IMR-90 (cell line): ENCODE measurements around the gene FLVCR2. TPM values are rescaled to one million over a fixed set of nuclear protein-coding genes. Genes with fewer than 3 reads are reported as not detected.

ENCODE experiments used
- ATAC-seq: fragments of 200-7000 bp; cut with Tn5 transposase; 2 replicates; pipeline ENCODE4 v1.9.1; 2020; ENCODE audit warnings: low read depth, mild to moderate bottlenecking, moderate library complexity
- BruUV-seq: library from RNA; stranded (reverse); fragments of 400-500 nt; replicated peaks from 2 replicates; lab custom pipeline; 2021; lab: Mats Ljungman, UMichigan
- CTCF ChIA-PET: fragments of 300-600 bp; formaldehyde crosslinking; extraction: SDS; loops from one replicate; lab custom pipeline; 2021; ENCODE audit warnings: antibody characterized with exemption; lab: Yijun Ruan, JAX
- POLR2A ChIA-PET: fragments of 300-600 bp; sonication (Branson Sonifier 250); formaldehyde crosslinking; loops from one replicate; lab custom pipeline; 2022; ENCODE audit warnings: antibody characterized with exemption; ENCODE audit not compliant: unreplicated experiment; lab: Charles Lee
- DNase-seq: peaks from one replicate; pipeline ENCODE4 v3.0.0; 2013
- H2AFZ ChIP-seq: replicated peaks from 2 replicates; pipeline ENCODE3; 2013; ENCODE audit warnings: low read length, mild to moderate bottlenecking; ENCODE audit not compliant: poor library complexity
- H2AK5ac ChIP-seq: 2 replicates; pipeline ENCODE4 v1.6.1; 2013; ENCODE audit warnings: low read depth, low read length, inconsistent platforms
- H2AK9ac ChIP-seq: replicated peaks from 2 replicates; pipeline ENCODE3; 2013; ENCODE audit warnings: mild to moderate bottlenecking, low read depth, low read length, moderate library complexity; ENCODE audit not compliant: poor library complexity
- H2BK120ac ChIP-seq: 2 replicates; pipeline ENCODE4 v1.6.1; 2013; ENCODE audit warnings: low read depth, low read length, inconsistent platforms
- H2BK15ac ChIP-seq: 3 replicates; pipeline ENCODE4 v1.6.1; 2013; ENCODE audit warnings: low read depth, low read length, inconsistent platforms
- H2BK20ac ChIP-seq: 2 replicates; pipeline ENCODE4 v1.6.1; 2013; ENCODE audit warnings: low read depth, mild to moderate bottlenecking, inconsistent platforms, low read length, moderate library complexity
- H2BK5ac ChIP-seq: 2 replicates; pipeline ENCODE4 v1.6.1; 2013; ENCODE audit warnings: mild to moderate bottlenecking, low read depth, low read length, inconsistent platforms; ENCODE audit not compliant: poor library complexity, severe bottlenecking
- H3K14ac ChIP-seq: replicated peaks from 2 replicates; pipeline ENCODE4 v1.6.1; 2013; ENCODE audit warnings: low read depth, low read length, inconsistent platforms
- H3K18ac ChIP-seq: 2 replicates; pipeline ENCODE4 v1.6.1; 2013; ENCODE audit warnings: low read depth, low read length, control low read depth
- H3K23ac ChIP-seq: 2 replicates; pipeline ENCODE4 v1.6.1; 2013; ENCODE audit warnings: low read depth, low read length, inconsistent platforms
- H3K27ac ChIP-seq: 2 replicates; pipeline ENCODE4 v1.5.1; 2013; ENCODE audit warnings: mild to moderate bottlenecking, control low read depth, low read length; ENCODE audit not compliant: insufficient read depth
- H3K27me3 ChIP-seq: 2 replicates; pipeline ENCODE4 v1.6.1; 2013; ENCODE audit warnings: low read length; ENCODE audit not compliant: control insufficient read depth, insufficient read depth
- H3K36me3 ChIP-seq: 2 replicates; pipeline ENCODE4 v1.6.1; 2013; ENCODE audit warnings: low read length, mixed read lengths; ENCODE audit not compliant: control insufficient read depth, insufficient read depth
- H3K4ac ChIP-seq: 2 replicates; pipeline ENCODE4 v1.6.1; 2013; ENCODE audit warnings: low read depth, low read length, inconsistent platforms
- H3K4me1 ChIP-seq: 2 replicates; pipeline ENCODE4 v1.6.1; 2013; ENCODE audit warnings: low read length, mixed read lengths; ENCODE audit not compliant: control insufficient read depth, insufficient read depth
- H3K4me2 ChIP-seq: 2 replicates; pipeline ENCODE4 v1.6.1; 2013; ENCODE audit warnings: low read depth, mild to moderate bottlenecking, control low read depth, low read length, moderate library complexity
- H3K4me3 ChIP-seq: 2 replicates; pipeline ENCODE4 v1.5.1; 2013; ENCODE audit warnings: low read depth, mild to moderate bottlenecking, control low read depth, low read length, moderate library complexity; ENCODE audit not compliant: insufficient read depth
- H3K56ac ChIP-seq: 2 replicates; pipeline ENCODE4 v1.6.1; 2013; ENCODE audit warnings: low read length, inconsistent platforms; ENCODE audit not compliant: insufficient read depth; ENCODE audit errors: extremely low read depth
- H3K79me1 ChIP-seq, 2 experiments: 2 replicates each; pipeline ENCODE4 v1.6.1; 2013; ENCODE audit warnings: low read length in 2 of 2, inconsistent platforms in 1 of 2, low read depth in 1 of 2
- H3K9ac ChIP-seq: 2 replicates; pipeline ENCODE4 v1.6.1; 2013; ENCODE audit warnings: low read depth, low read length, control low read depth
- H3K9me1 ChIP-seq: 2 replicates; pipeline ENCODE4 v1.6.1; 2013; ENCODE audit warnings: low read length, inconsistent platforms; ENCODE audit not compliant: insufficient read depth
- H3K9me3 ChIP-seq: 2 replicates; pipeline ENCODE4 v1.6.1; 2013; ENCODE audit warnings: low read length; ENCODE audit not compliant: control insufficient read depth, insufficient read depth
- H4K20me1 ChIP-seq: 2 replicates; pipeline ENCODE4 v1.6.1; 2013; ENCODE audit warnings: low read length, inconsistent platforms; ENCODE audit not compliant: insufficient read depth
- H4K5ac ChIP-seq: 2 replicates; pipeline ENCODE4 v1.6.1; 2013; ENCODE audit warnings: mild to moderate bottlenecking, low read depth, low read length, control low read depth
- H4K8ac ChIP-seq, 2 experiments: 2 replicates each; pipeline ENCODE4 v1.6.1; 2013; ENCODE audit warnings: low read depth in 2 of 2, low read length in 2 of 2, control low read depth in 1 of 2, inconsistent platforms in 1 of 2
- H4K91ac ChIP-seq: 2 replicates; pipeline ENCODE4 v1.6.1; 2013; ENCODE audit warnings: low read depth, low read length, inconsistent platforms; ENCODE audit not compliant: insufficient read depth
- BHLHE40 ChIP-seq: fragments of 150-350 bp; IDR thresholded peaks from 2 replicates; pipeline ENCODE4 v1.6.1; 2016; ENCODE audit warnings: mild to moderate bottlenecking, low read depth, low read length
- CEBPB ChIP-seq: IDR thresholded peaks from 2 replicates; pipeline ENCODE4 v1.6.1; 2012; ENCODE audit warnings: low read depth, low read length, improper control_type of control experiment
- FOS ChIP-seq: fragments of 150-350 bp; IDR thresholded peaks from 2 replicates; pipeline ENCODE4 v1.6.1; 2016; ENCODE audit warnings: low read depth, low read length
- MXI1 ChIP-seq: IDR thresholded peaks from 2 replicates; pipeline ENCODE4 v1.6.1; 2012; ENCODE audit warnings: low read depth, mild to moderate bottlenecking, low read length, moderate library complexity, borderline replicate concordance
- NFE2L2 ChIP-seq: fragments of 150-350 bp; IDR thresholded peaks from 2 replicates; pipeline ENCODE4 v1.6.1; 2016; ENCODE audit warnings: low read depth, mild to moderate bottlenecking, low read length
- RAD21 ChIP-seq: IDR thresholded peaks from 2 replicates; pipeline ENCODE4 v1.6.1; 2012; ENCODE audit warnings: low read length, improper control_type of control experiment
- RCOR1 ChIP-seq: IDR thresholded peaks from 2 replicates; pipeline ENCODE4 v1.6.1; 2012; ENCODE audit warnings: mild to moderate bottlenecking, low read length, improper control_type of control experiment; ENCODE audit not compliant: insufficient replicate concordance
- SMC3 ChIP-seq: fragments of 150-350 bp; IDR thresholded peaks from 2 replicates; pipeline ENCODE4 v1.6.1; 2016; ENCODE audit warnings: low read depth, mild to moderate bottlenecking, antibody characterized with exemption, low read length, moderate library complexity
- WGBS, 2 experiments: methylation state at CpG; one replicate each; pipeline versions ENCODE4 v1.1.5 to v1.1.7; 2013; ENCODE audit warnings: missing lambda C conversion rate in 2 of 2; ENCODE audit not compliant: insufficient read length in 1 of 2; ENCODE audit errors: extremely low coverage in 2 of 2; 5-methylcytosine and 5-hydroxymethylcytosine counted together
- dilution Hi-C: fragments of 300-500 bp; cut with HindIII; formaldehyde crosslinking; loops from one replicate; pipeline ENCODE4 v1.14.3; 2018; ENCODE audit warnings: low sequenced_read_pairs; ENCODE audit not compliant: unreplicated experiment
- in situ Hi-C: fragments of 300-500 bp; cut with MboI; formaldehyde crosslinking; loops from 3 replicates; pipeline ENCODE4 v1.14.3; 2019; ENCODE audit warnings: low sequenced_read_pairs, inconsistent platforms, mixed read lengths
- intact Hi-C: fragments of 100-400 bp; cut with micrococcal nuclease; formaldehyde crosslinking; loops from 2 replicates; pipeline ENCODE4 v1.10.0; 2022
- polyA plus RNA-seq, 3 experiments: library from polyadenylated mRNA; depleted of rRNA; stranded (reverse); fragments of >200 nt; gene quantifications; 2 replicates each; pipeline ENCODE4 v1.2.3, GENCODE V29; 2012; ENCODE audit warnings: low replicate concordance in 1 of 3
- total RNA-seq: library from RNA; depleted of rRNA; stranded (reverse); fragments of >200 nt; gene quantifications from 2 replicates; pipeline ENCODE4 v1.2.3, GENCODE V29; 2012
- TF ChIP-seq, protein P1 (sequence below): conservative IDR thresholded peaks from 2 replicates; pipeline ENCODE4 v1.5.1; 2012; ENCODE audit warnings: mild to moderate bottlenecking, low read depth, low read length, improper control_type of control experiment

FLVCR2 gene
- total and polyA plus RNA-seq, 2 of the 4 experiments (the other 2 are of a cell fraction) = 0.94 to 1.4 TPM

DNA sequence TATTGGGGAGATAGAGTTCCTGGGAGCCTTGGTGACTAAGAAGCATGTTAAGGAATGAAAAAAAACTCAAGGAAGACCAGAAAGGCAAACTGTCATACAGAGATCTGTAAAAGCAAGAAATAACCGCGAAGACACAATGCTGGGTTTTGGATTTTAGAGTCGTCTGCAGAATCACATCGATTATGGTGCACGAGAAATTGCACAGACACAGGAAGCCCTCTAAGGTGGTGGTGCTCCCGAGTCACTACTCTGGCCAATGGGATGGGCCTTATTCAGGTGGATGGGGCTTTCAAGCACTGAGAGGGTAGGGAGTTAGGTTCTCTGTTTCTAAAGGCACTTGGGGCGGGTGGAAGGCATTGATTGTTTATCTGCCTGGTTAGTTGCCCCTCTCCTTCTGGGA is 10.3 kb upstream of the FLVCR2 start:
- no peak for DNase-seq
- H3K9me3 ChIP-seq = no peaks in the 10 kb centered on the region
- CTCF ChIA-PET = no interaction called here
- TF ChIP-seq FOS (no peak), NFE2L2 (no peak), MXI1 (no peak), SMC3 (no peak), CEBPB (no peak), RAD21 (no peak), RCOR1 (no peak), BHLHE40 (no peak)
- TF ChIP-seq, protein P1, sequence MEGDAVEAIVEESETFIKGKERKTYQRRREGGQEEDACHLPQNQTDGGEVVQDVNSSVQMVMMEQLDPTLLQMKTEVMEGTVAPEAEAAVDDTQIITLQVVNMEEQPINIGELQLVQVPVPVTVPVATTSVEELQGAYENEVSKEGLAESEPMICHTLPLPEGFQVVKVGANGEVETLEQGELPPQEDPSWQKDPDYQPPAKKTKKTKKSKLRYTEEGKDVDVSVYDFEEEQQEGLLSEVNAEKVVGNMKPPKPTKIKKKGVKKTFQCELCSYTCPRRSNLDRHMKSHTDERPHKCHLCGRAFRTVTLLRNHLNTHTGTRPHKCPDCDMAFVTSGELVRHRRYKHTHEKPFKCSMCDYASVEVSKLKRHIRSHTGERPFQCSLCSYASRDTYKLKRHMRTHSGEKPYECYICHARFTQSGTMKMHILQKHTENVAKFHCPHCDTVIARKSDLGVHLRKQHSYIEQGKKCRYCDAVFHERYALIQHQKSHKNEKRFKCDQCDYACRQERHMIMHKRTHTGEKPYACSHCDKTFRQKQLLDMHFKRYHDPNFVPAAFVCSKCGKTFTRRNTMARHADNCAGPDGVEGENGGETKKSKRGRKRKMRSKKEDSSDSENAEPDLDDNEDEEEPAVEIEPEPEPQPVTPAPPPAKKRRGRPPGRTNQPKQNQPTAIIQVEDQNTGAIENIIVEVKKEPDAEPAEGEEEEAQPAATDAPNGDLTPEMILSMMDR = no peak
- dilution Hi-C loops = no loop called here
- no peaks in the 10 kb centered on the region for H3K36me3 ChIP-seq
- H2AFZ ChIP-seq = no peak overlapping the region
- H4K20me1 ChIP-seq = no peaks in the 10 kb centered on the region
- H3K18ac ChIP-seq = no peak overlapping the region
- no peak overlapping the region for H2BK120ac ChIP-seq
- no peaks in the 10 kb centered on the region for H3K9me1 ChIP-seq
- no peak overlapping the region for H4K91ac ChIP-seq
- no peaks in the 10 kb centered on the region for H3K79me1 ChIP-seq
- in situ Hi-C loops = no loop called here
- POLR2A ChIA-PET = no interaction called here
- no peak overlapping the region for H2AK9ac ChIP-seq
- H3K14ac ChIP-seq = no peak overlapping the region
- intact Hi-C loops = no loop called here
- H3K27me3 ChIP-seq = peaks cover 63% of the 10 kb centered on the region
- H2BK15ac ChIP-seq = no peak overlapping the region
- ATAC-seq = no peak
- H3K4me3 ChIP-seq = no peak overlapping the region
- H3K9ac ChIP-seq = no peak overlapping the region
- no peak overlapping the region for H2BK5ac ChIP-seq
- no peaks in the 10 kb centered on the region for H3K4me1 ChIP-seq
- H4K5ac ChIP-seq = no peak overlapping the region
- H3K23ac ChIP-seq = no peak overlapping the region
- H3K4me2 ChIP-seq = no peak overlapping the region
- H2BK20ac ChIP-seq = no peak overlapping the region
- no peak overlapping the region for H3K27ac ChIP-seq
- H2AK5ac ChIP-seq = no peak overlapping the region
- no peak overlapping the region for H3K4ac ChIP-seq
- BruUV-seq = no TSS peak
- no peak overlapping the region for H4K8ac ChIP-seq
- no peak overlapping the region for H3K56ac ChIP-seq
- 90% methylated on average over 6 of the region's 7 CpGs; no CpG with 5 or more reads in 1 of the 2 experiments for WGBS, 2 experiments
